ENCODE measurements around the gene COL6A1.

DNA sequence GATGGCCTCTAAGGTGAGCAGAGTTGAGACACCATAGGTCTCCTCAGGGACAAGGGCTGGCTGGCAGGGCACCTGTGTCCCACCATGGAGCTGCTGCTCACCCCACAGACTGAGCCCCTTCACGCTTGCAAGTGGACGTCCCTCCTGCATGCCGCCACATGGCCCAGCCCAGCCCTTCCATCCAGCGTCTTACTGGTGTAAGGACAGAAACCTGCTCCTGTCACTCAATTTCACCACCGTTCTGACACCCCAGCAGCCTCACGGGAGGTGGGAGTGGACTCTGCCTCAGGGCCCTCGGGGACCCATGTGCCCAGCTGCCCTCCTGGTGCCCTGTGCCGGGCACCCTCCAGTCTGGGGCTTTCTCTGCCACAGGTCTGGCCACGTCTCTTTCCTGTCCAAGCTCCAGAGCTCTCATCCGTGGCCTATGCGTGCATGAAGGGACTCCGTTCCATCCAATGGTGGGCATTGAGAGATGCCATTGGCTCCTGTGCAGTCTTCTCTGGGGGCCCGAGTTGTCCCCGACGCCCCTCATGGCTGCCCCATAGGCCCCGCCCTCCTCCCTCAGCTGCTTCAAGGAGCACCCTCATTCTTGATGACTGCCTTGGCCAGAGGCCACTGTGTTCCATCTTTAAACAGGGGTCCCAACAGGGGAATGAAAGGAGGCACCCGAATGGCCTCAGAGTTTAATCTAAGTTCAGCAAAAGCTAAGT, 42.6 kb upstream of the COL6A1 start:
- TF ChIP-seq POLR2AphosphoS5 (IDR thresholded peaks at IDR 0.05; ENCODE audit: low read depth, low read length) = no peak
- TF ChIP-seq TAF1 (IDR thresholded peaks at IDR 0.05; ENCODE audit: borderline replicate concordance, insufficient read depth, low read length) = no peak
- no peak for TF ChIP-seq SIN3A (IDR thresholded peaks at IDR 0.05; ENCODE audit: borderline replicate concordance, insufficient read depth, low read length)

Data from PFSK-1 (cell line).